HG03039 (cell line): ENCODE data around the gene MIER2.
"Not testable (repeated sequence)": the region's sequence is repeated elsewhere in the genome, so short reads cannot be mapped to it uniquely, and the experiment has no call there.

Source experiments
- ATAC-seq: cut with Tn5 transposase; IDR thresholded peaks from one replicate; pipeline ENCODE4 v1.9.1; 2021; ENCODE audit warnings: mild to moderate bottlenecking, moderate library complexity; ENCODE audit not compliant: unreplicated experiment

MIER2 gene

DNA sequence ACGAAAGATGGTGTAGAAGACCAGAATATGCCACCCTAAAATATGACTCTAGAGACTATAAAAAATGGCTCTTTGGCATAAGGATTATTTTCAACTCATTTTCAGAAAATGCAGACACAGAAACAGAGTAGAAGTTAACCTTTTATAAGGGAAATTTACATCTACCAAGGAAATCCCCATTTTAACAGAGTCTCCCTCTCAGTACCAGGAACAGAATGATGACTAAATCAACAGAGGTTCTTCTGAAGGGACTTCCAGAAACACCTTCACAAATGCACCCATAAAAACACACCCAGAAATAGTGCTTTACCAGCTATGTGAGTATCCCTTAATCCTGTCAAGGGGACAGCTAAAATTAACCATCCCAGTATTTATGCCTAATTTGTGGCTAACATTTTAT, 82.5 kb downstream of the MIER2 start:
- ATAC-seq = no peak

DNA sequence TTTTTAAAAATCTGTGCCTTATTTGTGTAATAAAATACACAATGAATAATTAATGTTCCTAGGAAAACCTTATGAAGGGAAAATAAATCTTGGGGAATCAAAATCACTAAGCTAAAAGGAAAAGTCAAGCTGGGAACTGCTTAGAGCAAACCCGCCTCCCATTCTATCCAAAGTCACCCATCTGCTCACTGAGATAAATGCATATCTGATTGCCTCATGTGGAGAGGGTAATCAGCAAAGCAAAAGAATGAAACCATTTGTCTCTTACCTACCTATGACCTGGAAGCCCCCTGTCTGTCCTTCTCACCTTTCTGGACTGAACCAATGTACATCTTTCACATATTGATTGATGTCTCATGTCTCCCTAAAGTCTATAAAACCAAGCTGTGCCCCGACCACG, 87.8 kb downstream of the MIER2 start:
- ATAC-seq = not testable (repeated sequence)
